Esophagus muscularis mucosa (tissue), 4 donors: Measurements from ENCODE around the gene ARHGAP31. TPM values are rescaled to one million over a fixed set of nuclear protein-coding genes. Genes with fewer than 3 reads are reported as not detected.

Experiments used
- DNase-seq: peaks from one replicate; pipeline ENCODE4 v3.0.0-alpha.2; 2017; ENCODE audit errors: extremely low spot score
- H3K27ac ChIP-seq, 4 donors: fragments of 200-600 bp; sonication (generic); replicated peaks in 1 of 4; 1 replicate in 3 of 4; 2 replicates in 1 of 4; pipeline ENCODE4 v1.5.1; 2016 to 2019; ENCODE audit warnings: mild to moderate bottlenecking in 1 of 4
- H3K27me3 ChIP-seq, 4 donors: fragments of 200-600 bp; sonication (generic); one replicate each; pipeline versions ENCODE4 v1.5.1 to v1.6.0; 2016 to 2019
- H3K36me3 ChIP-seq, 4 donors: fragments of 200-600 bp; sonication (generic); one replicate each; pipeline ENCODE4 v1.5.1; 2016 to 2019
- H3K4me1 ChIP-seq, 4 donors: fragments of 200-600 bp; sonication (generic); one replicate each; pipeline ENCODE4 v1.5.1; 2016 to 2019
- H3K4me3 ChIP-seq, 4 donors: fragments of 200-600 bp; sonication (generic); 1 replicate in 2 of 4; 2 replicates in 2 of 4; pipeline ENCODE4 v1.5.1; 2016 to 2019; ENCODE audit warnings: mild to moderate bottlenecking in 4 of 4, moderate library complexity in 1 of 4
- H3K9me3 ChIP-seq, 4 donors: fragments of 200-600 bp; sonication (generic); 1 replicate in 3 of 4; 2 replicates in 1 of 4; pipeline ENCODE4 v1.5.1; 2016 to 2019
- EP300 ChIP-seq: sonication (generic); formaldehyde crosslinking; IDR thresholded peaks from one replicate; pipeline ENCODE4 v1.6.1; 2017; ENCODE audit warnings: antibody characterized with exemption
- POLR2A ChIP-seq: fragments of 450-650 bp; IDR thresholded peaks from one replicate; pipeline ENCODE4 v1.6.1; 2017; ENCODE audit warnings: antibody characterized with exemption, moderate library complexity, mild to moderate bottlenecking, low read depth
- POLR2AphosphoS5 ChIP-seq, 2 donors: sonication (generic); formaldehyde crosslinking; IDR thresholded peaks; one replicate each; pipeline ENCODE4 v1.6.1; 2017; ENCODE audit warnings: antibody characterized with exemption in 2 of 2
- WGBS: methylation state at CpG from one replicate; pipeline ENCODE4 v1.1.5; 2018; 5-methylcytosine and 5-hydroxymethylcytosine counted together
- intact Hi-C: fragments of 100-400 bp; cut with DNase I; formaldehyde crosslinking; loops from one replicate; pipeline ENCODE4 v1.15.1; 2023
- total RNA-seq, 4 donors: library from RNA; depleted of rRNA; stranded (reverse); fragments of >200 nt; gene quantifications; one replicate each; pipeline versions ENCODE4 v1.1.0 to v1.2.1, GENCODE V29; 2016
- TF ChIP-seq, protein P1 (sequence below), 3 experiments: fragments of 200-600 bp in 2 of 3; fragments of 450-650 bp in 1 of 3; sonication (generic) in 2 of 3; IDR thresholded peaks; one replicate each; pipeline ENCODE4 v1.5.1; 2017 to 2019; ENCODE audit warnings: antibody characterized with exemption in 3 of 3, mild to moderate bottlenecking in 2 of 3, moderate library complexity in 1 of 3

Gene ARHGAP31
- total RNA-seq, 4 donors from 2014 or later, result 14.5 to 25.9 (median 23.1) TPM

DNA sequence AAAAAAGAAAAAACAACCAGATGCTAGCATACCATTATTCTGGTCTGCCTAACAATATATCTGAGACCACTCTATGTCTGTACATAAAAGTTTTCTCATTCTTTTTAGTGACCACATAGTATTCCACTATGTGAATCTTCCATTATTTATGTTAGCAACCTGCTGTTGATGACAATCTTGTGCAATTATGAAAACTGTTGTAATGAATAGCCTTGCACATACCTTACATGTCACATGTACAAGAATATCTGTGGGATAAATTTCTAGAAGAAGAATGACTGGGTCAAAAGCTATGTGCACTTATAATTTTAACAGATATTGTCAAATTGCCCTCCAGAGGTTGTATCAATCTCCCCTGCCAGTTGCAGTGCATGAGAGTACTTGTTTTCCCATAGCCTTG lies 62.5 kb downstream of the ARHGAP31 start:
- intact Hi-C loops, result no loop called here
- H3K27me3 ChIP-seq, result no peaks in the 10 kb centered on the region
- peaks cover 33 to 47% (median 39%) of the 10 kb centered on the region in 4 donors for H3K4me1 ChIP-seq
- no peaks in the 10 kb centered on the region for H3K9me3 ChIP-seq
- TF ChIP-seq POLR2AphosphoS5 (IDR thresholded peaks at IDR 0.05) (no peak), EP300 (no peak), POLR2A (no peak)
- TF ChIP-seq, protein P1, sequence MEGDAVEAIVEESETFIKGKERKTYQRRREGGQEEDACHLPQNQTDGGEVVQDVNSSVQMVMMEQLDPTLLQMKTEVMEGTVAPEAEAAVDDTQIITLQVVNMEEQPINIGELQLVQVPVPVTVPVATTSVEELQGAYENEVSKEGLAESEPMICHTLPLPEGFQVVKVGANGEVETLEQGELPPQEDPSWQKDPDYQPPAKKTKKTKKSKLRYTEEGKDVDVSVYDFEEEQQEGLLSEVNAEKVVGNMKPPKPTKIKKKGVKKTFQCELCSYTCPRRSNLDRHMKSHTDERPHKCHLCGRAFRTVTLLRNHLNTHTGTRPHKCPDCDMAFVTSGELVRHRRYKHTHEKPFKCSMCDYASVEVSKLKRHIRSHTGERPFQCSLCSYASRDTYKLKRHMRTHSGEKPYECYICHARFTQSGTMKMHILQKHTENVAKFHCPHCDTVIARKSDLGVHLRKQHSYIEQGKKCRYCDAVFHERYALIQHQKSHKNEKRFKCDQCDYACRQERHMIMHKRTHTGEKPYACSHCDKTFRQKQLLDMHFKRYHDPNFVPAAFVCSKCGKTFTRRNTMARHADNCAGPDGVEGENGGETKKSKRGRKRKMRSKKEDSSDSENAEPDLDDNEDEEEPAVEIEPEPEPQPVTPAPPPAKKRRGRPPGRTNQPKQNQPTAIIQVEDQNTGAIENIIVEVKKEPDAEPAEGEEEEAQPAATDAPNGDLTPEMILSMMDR (IDR thresholded peaks at IDR 0.05), result no peak
- no peak overlapping the region for H3K27ac ChIP-seq
- no peaks in the 10 kb centered on the region for H3K36me3 ChIP-seq
- H3K4me3 ChIP-seq, result no peak overlapping the region
- DNase-seq, result no peak

DNA sequence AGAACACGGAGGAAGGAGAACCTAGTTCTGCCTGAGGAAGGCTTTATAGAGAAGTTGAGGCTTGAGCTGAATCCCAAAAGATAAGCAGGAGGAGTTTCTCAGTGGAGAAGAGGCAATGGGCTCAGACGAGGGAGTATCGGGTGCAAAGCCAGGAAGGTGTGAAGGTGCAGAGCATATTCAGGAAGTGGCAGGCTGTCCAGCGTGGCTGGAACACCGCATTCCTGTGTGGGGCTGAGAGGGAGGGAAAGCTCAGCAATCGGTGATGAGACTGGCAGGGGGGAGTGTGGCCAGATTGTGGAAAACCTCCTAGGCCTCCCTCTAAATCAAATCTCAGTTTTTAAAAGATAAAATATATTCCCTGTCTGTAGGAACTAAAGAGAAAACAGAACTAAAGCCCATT lies 63.0 kb downstream of the ARHGAP31 start:
- intact Hi-C loops, result no loop called here
- Histone ChIP-seq H3K27ac (no peak overlapping the region), H3K27me3 (no peaks in the 10 kb centered on the region), H3K9me3 (no peaks in the 10 kb centered on the region), H3K4me1 (peaks cover 28 to 41% (median 35%) of the 10 kb centered on the region in 4 donors), H3K36me3 (no peaks in the 10 kb centered on the region), H3K4me3 (peak overlapping the region in 1 of 4 donors; percentile 1)
- TF ChIP-seq EP300, result no peak
- TF ChIP-seq, protein P1 (IDR thresholded peaks at IDR 0.05), result no peak
- TF ChIP-seq POLR2A, result no peak
- no peak for TF ChIP-seq POLR2AphosphoS5 (IDR thresholded peaks at IDR 0.05)
- 30% methylated on average over 6 of the region's 6 CpGs for WGBS
- no peak for DNase-seq

DNA sequence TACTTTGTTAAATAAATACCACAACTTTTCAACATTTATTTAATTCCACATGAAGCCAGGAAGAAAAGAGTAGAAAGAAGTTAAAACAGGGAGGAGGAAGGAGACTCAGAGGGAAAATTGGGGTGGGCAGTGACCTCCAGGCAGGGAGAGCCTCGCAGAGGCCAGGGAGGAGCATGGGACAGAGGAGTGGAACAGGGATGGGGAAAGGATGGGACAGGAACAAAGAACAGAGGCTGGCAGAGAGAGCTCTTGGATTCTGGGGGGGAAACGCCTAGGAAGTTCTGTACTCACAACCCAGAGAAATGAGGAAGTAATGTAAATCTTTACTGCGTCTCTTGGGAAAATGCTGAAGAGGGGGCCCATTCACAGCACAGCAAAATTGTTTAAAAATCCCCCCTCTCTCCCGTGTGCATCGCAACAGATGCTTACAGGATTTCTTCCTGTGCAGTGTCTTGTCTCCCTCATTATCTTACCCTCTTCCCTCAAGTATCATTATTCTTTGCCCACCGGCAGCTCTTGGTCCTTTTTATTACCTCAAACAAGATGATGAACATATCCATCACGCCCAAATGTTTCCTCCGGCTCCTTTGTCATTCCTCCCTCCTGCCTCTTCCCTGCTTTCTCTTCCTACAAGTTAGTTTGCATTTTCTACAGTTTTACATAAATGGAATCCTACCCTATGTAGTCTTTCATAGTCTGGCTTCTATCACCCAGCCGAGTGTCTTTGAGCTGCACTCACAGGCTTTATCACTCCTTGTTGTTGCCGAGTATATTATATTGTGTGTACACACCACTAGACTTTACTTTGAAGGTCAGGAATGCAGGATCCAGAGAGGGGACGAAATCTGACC lies 65.5 kb downstream of the ARHGAP31 start:
- Histone ChIP-seq H3K27ac (peak overlapping the region in 1 of 4 donors; percentile 16), H3K27me3 (no peaks in the 10 kb centered on the region), H3K4me3 (no peak overlapping the region), H3K36me3 (no peaks in the 10 kb centered on the region), H3K9me3 (no peaks in the 10 kb centered on the region), H3K4me1 (peaks cover 9 to 28% (median 20%) of the 10 kb centered on the region in 4 donors)
- 68% methylated on average over 11 of the region's 11 CpGs for WGBS
- TF ChIP-seq POLR2A (no peak), POLR2AphosphoS5 (IDR thresholded peaks at IDR 0.05) (no peak), EP300 (no peak)
- TF ChIP-seq, protein P1 (IDR thresholded peaks at IDR 0.05), result no peak
- DNase-seq, result no peak
- intact Hi-C loops, result no loop called here

DNA sequence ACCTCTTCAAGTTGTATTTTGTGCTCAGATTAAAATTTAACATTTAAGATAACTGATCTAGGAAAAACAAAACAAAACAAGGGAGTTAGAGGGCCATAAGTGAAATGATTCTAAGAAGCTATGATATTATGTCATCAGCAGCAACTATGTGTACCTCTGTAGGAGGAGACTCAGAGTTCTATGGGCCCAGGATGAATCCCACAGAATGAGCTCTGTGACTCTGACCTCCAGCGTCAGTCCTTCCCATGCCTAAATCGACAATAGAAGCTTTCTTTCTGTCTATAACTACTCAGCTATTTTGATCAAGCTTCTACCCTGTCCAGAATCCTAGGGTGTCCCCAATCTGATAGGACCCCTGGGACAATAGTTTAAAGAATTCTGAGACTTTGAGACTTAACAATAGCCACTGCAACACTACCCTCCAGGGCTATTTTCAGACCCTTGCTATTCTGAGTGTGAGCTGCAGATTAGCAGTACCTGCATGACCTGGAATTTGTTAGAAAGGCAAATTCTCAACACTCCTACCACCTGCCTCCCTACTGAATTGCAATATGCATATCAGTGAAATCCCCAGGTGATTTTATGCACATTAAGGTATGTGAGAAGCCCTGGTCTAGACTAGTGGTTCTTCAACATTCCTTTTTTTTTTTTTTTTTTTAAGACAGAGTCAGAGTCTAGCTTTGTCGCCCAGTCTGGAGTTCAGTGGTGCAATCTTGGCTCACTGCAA lies 66.7 kb downstream of the ARHGAP31 start:
- no peak overlapping the region for H3K4me3 ChIP-seq
- H3K4me1 ChIP-seq, result peaks cover 9 to 28% (median 20%) of the 10 kb centered on the region in 4 donors
- intact Hi-C loops, result no loop called here
- H3K9me3 ChIP-seq, result no peaks in the 10 kb centered on the region
- H3K36me3 ChIP-seq, result peaks cover 0 to 10% (median 4%) of the 10 kb centered on the region in 4 donors
- H3K27ac ChIP-seq, result no peak overlapping the region
- H3K27me3 ChIP-seq, result no peaks in the 10 kb centered on the region
- no peak for TF ChIP-seq POLR2AphosphoS5 (IDR thresholded peaks at IDR 0.05)
- TF ChIP-seq, protein P1 (IDR thresholded peaks at IDR 0.05), result no peak
- TF ChIP-seq POLR2A, result no peak
- no peak for TF ChIP-seq EP300
- 91% methylated on average over 3 of the region's 3 CpGs for WGBS
- no peak for DNase-seq
